IPS-18a (cell line): ENCODE measurements around the gene PORCN.

Experiments used
- H3K27ac ChIP-seq: one replicate; pipeline ENCODE4 v1.5.1; 2013; ENCODE audit warnings: low read length
- H3K27me3 ChIP-seq: one replicate; pipeline ENCODE4 v1.6.1; 2013; ENCODE audit warnings: mild to moderate bottlenecking, low read length; ENCODE audit not compliant: control insufficient read depth, insufficient read depth
- H3K36me3 ChIP-seq: one replicate; pipeline ENCODE4 v1.6.1; 2013; ENCODE audit warnings: low read depth, low read length; ENCODE audit not compliant: control insufficient read depth
- H3K4me1 ChIP-seq: one replicate; pipeline ENCODE4 v1.6.1; 2013; ENCODE audit warnings: low read depth, low read length; ENCODE audit not compliant: control insufficient read depth
- H3K4me3 ChIP-seq: one replicate; pipeline ENCODE4 v1.5.1; 2013; ENCODE audit warnings: low read length
- H3K9ac ChIP-seq: one replicate; pipeline ENCODE4 v1.6.1; 2013; ENCODE audit warnings: mild to moderate bottlenecking, low read length, moderate library complexity
- H3K9me3 ChIP-seq: one replicate; pipeline ENCODE4 v1.6.1; 2013; ENCODE audit warnings: low read depth, low read length; ENCODE audit not compliant: control insufficient read depth

Gene PORCN

DNA sequence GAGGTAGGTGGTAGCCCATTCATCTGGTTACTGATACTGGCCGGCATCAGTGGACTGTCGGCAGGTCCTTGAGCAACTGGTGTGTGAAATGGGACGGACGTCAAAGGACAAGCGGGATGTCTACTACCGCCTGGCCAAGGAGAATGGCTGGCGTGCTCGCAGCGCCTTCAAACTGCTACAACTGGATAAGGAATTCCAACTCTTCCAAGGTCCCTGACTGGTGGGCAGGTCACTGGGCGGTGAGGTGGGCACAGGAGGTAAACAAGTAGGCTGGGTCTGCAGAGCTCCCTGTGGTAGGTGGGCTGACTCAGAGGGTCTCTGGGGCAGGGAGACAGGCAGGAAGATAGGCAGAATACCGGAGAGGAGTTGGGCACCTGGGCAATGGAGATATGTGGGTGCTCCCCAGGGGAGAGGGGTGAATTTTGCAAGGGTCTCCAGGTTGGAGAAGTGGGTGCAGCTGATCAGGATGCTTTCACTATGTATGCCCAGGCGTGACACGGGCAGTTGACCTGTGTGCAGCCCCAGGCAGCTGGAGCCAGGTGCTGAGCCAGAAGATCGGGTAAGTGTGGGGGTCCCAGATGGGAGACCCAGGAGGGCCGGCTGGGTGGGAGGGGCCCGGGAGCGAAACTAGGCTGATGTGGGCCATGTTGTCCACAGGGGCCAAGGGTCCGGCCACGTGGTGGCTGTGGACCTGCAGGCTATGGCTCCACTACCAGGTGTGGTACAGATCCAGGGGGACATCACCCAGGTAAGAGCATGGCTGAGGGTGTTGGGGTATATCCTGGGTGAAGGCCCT, 30.6 kb upstream of the PORCN start:
- Histone ChIP-seq H3K9me3 (peaks cover 11% of the 10 kb centered on the region), H3K4me3 (no peak overlapping the region)

DNA sequence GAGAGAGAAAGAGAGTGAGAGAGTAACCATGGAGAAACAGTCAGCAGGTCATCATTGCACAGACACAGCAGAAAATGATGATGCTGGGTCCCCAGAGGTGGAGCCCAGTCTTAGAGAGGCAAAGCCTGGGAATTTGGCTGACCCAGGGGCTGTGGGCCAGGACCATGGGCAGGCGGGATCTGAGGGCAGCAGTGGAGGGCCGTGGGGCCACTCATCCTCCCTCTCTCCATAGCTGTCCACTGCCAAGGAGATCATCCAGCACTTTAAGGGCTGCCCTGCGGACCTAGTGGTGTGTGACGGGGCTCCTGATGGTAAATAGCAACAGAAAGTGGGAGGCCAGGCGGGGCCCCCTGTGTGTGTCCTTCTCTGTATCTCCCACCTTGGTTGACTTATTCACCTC, 30.0 kb upstream of the PORCN start:
- Histone ChIP-seq H3K9ac (no peak overlapping the region), H3K27me3 (no peaks in the 10 kb centered on the region), H3K9me3 (peaks cover 11% of the 10 kb centered on the region), H3K4me1 (no peaks in the 10 kb centered on the region), H3K27ac (no peak overlapping the region), H3K4me3 (no peak overlapping the region), H3K36me3 (peaks cover 26% of the 10 kb centered on the region)

More for the DNA sequence above, 30.6 kb upstream of the PORCN start:
- Histone ChIP-seq H3K4me1 (peaks cover under 1% of the 10 kb centered on the region), H3K27me3 (no peaks in the 10 kb centered on the region), H3K9ac (no peak overlapping the region), H3K27ac (no peak overlapping the region), H3K36me3 (peaks cover 23% of the 10 kb centered on the region)

DNA sequence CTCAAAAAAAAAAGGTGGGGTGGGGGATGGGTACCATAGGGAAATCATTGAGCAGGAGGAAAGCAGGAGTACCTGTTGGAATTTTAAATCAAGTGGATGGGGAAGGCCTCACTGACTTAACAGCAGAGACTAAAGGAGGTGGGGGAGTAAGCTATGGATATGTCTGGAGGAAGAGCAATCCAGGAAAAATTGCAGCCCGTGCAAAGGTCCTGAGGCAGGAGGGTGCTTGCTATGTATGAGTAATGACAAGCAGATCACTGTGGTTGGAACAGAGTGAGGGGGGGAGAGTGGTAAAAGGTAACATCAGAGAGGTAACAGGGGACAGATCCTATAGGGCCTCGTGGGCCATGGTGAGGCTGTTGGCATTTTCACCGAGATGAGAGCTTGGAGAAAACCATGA, 28.6 kb upstream of the PORCN start:
- no peak overlapping the region for H3K4me3 ChIP-seq
- no peaks in the 10 kb centered on the region for H3K4me1 ChIP-seq
- peaks cover 26% of the 10 kb centered on the region for H3K36me3 ChIP-seq
- H3K9me3 ChIP-seq = peaks cover 11% of the 10 kb centered on the region
- H3K9ac ChIP-seq = no peak overlapping the region
- H3K27me3 ChIP-seq = no peaks in the 10 kb centered on the region
- H3K27ac ChIP-seq = no peak overlapping the region

DNA sequence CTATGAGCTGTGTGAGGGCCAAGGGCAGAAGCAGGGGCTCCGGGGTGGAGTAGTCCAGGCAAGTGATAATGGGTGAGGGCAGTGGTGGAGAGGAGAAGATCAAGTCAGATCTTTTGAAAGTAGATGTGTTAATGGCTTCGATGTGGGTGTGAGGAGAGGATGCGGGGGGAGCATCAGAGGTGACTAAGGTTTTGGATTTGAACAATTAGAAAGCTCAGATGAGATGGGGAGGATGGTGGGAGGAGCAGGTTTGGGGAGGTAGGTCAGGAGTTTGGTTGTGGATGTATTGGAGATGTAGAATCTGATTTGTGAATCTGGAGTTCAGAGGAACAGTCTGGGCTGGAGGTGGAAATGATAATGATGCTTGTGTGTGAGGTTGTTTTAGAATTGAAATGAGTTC, 28.2 kb upstream of the PORCN start:
- Histone ChIP-seq H3K36me3 (peaks cover 26% of the 10 kb centered on the region), H3K27me3 (no peaks in the 10 kb centered on the region), H3K4me3 (no peak overlapping the region), H3K9me3 (peaks cover 12% of the 10 kb centered on the region), H3K4me1 (no peaks in the 10 kb centered on the region), H3K9ac (no peak overlapping the region), H3K27ac (no peak overlapping the region)

DNA sequence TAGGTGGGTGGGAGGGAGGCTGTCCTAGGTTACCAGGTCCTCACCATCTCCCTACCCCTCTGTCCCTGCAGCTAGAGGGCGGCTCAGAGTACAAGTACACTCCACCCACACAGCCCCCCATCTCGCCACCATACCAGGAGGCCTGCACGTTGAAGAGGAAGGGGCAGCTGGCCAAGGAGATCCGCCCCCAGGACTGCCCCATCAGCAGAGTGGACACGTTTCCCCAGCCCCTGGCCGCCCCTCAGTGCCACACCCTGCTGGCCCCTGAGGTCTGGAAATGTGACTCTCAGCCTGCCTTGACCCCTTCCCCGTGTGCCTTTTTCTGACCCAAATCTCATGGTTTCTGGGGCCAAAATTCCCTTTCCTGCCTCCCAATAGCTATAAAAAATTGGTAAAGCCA, 26.3 kb upstream of the PORCN start:
- H3K27ac ChIP-seq = no peak overlapping the region
- H3K9ac ChIP-seq = no peak overlapping the region
- H3K9me3 ChIP-seq = peaks cover 14% of the 10 kb centered on the region
- no peaks in the 10 kb centered on the region for H3K4me1 ChIP-seq
- H3K4me3 ChIP-seq = no peak overlapping the region
- H3K36me3 ChIP-seq = peaks cover 26% of the 10 kb centered on the region
- H3K27me3 ChIP-seq = no peaks in the 10 kb centered on the region

DNA sequence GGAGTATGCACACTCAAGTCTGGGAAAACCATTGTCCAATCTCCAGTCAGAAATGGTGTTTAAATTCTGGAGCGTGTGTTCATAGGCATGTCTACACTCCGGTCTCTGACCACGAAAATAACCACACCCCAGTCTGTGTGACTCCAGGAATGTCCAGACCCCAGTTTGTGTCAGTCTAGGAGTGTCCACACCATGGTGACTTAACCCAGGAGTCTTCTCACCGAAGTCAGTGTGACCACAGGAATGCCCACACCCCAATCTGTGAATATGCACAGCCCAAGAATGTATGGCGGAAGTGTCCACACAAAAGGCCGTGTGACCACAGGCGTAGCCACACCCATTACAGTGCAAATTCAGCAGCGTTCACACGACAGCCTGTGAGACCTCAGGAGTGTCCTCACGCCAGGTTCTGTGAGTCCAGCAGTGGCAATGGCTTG, 21.4 kb upstream of the PORCN start:
- H3K27me3 ChIP-seq = no peaks in the 10 kb centered on the region

GRCh38 chrX:48488034-48488433, 20.8 kb upstream of the PORCN start:
- Histone ChIP-seq H3K4me3 (no peak overlapping the region), H3K27ac (no peak overlapping the region), H3K4me1 (no peaks in the 10 kb centered on the region), H3K27me3 (no peaks in the 10 kb centered on the region), H3K9me3 (peaks cover 19% of the 10 kb centered on the region), H3K36me3 (peaks cover 4% of the 10 kb centered on the region), H3K9ac (no peak overlapping the region)

More for the DNA sequence above, 21.4 kb upstream of the PORCN start:
- H3K4me3 ChIP-seq = no peak overlapping the region
- no peak overlapping the region for H3K9ac ChIP-seq
- no peaks in the 10 kb centered on the region for H3K4me1 ChIP-seq
- H3K27ac ChIP-seq = no peak overlapping the region
- peaks cover 11% of the 10 kb centered on the region for H3K36me3 ChIP-seq
- peaks cover 19% of the 10 kb centered on the region for H3K9me3 ChIP-seq

- Histone ChIP-seq H3K27me3 (no peaks in the 10 kb centered on the region), H3K4me1 (no peaks in the 10 kb centered on the region), H3K27ac (no peak overlapping the region), H3K9me3 (peaks cover 19% of the 10 kb centered on the region), H3K36me3 (no peaks in the 10 kb centered on the region), H3K9ac (no peak overlapping the region), H3K4me3 (no peak overlapping the region)
Observed at GRCh38 chrX:48489296-48489695, 19.5 kb upstream of the PORCN start.

DNA sequence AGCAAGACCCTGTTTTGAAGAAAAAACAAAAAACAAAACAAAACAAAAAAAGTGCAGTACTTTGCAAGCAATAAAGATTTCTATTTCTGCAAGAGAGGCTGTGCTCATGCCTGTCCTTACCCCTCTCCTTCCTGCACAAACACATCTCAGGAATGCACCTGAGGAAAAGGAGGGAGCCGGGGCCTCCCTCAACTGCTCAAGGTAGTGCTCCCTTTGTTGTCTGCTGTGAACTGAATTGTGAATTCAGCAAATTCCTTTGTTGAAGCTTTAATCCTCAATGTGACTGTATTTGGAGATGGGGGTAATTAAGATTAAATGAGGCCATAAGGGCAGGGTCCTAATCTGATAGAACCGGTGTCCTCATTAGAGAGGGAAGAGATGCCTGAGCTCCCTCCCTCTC, 18.9 kb upstream of the PORCN start:
- H3K9ac ChIP-seq = no peak overlapping the region
- H3K27ac ChIP-seq = no peak overlapping the region
- H3K36me3 ChIP-seq = no peaks in the 10 kb centered on the region
- H3K9me3 ChIP-seq = peaks cover 19% of the 10 kb centered on the region
- H3K27me3 ChIP-seq = no peaks in the 10 kb centered on the region
- no peak overlapping the region for H3K4me3 ChIP-seq
- no peaks in the 10 kb centered on the region for H3K4me1 ChIP-seq

DNA sequence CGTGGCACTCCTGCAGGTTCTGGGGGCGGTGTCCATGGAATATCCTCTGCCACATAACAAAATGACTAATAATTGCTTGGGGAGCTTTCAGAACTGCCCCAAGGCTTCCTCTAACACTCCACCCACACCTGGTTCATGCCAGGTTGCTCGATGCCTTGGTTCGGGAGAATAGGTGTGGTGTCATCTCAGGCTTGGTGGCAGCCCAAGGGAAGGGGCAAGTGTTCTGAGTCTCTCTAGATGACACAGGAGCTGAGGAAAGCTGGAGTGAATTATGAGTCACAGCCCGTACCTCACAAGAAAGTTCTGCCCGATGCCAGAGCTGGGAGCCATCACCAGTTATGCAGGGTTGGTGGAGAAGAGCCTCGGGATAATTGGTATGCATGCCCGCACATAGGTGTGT, 18.1 kb upstream of the PORCN start:
- peaks cover 17% of the 10 kb centered on the region for H3K9me3 ChIP-seq
- no peaks in the 10 kb centered on the region for H3K4me1 ChIP-seq
- H3K27me3 ChIP-seq = no peaks in the 10 kb centered on the region
- no peak overlapping the region for H3K27ac ChIP-seq
- no peak overlapping the region for H3K9ac ChIP-seq
- H3K4me3 ChIP-seq = no peak overlapping the region
- H3K36me3 ChIP-seq = no peaks in the 10 kb centered on the region

DNA sequence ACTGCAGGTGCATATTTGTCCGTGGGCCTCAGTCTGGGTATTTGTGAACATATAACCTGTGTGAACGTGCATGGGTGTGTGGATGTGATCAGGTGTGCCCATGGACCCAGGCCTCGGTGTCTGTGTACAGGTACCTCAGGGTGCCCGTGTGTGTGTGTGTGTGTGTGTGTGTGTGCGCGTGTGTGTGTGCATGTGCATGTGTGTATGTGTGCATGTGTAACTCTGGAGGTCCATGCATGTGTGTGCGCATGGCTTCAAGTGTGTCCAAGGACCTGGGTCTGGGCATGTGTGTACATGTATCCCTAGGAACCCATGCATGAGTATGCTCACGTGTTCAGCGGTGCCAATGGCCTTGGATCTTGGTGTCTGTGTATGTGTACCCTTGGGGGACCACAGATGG, 17.0 kb upstream of the PORCN start:
- H3K4me3 ChIP-seq = no peak overlapping the region
- H3K9me3 ChIP-seq = peaks cover 17% of the 10 kb centered on the region
- H3K9ac ChIP-seq = no peak overlapping the region
- H3K27ac ChIP-seq = no peak overlapping the region
- no peaks in the 10 kb centered on the region for H3K36me3 ChIP-seq
- no peaks in the 10 kb centered on the region for H3K27me3 ChIP-seq
- H3K4me1 ChIP-seq = no peaks in the 10 kb centered on the region

DNA sequence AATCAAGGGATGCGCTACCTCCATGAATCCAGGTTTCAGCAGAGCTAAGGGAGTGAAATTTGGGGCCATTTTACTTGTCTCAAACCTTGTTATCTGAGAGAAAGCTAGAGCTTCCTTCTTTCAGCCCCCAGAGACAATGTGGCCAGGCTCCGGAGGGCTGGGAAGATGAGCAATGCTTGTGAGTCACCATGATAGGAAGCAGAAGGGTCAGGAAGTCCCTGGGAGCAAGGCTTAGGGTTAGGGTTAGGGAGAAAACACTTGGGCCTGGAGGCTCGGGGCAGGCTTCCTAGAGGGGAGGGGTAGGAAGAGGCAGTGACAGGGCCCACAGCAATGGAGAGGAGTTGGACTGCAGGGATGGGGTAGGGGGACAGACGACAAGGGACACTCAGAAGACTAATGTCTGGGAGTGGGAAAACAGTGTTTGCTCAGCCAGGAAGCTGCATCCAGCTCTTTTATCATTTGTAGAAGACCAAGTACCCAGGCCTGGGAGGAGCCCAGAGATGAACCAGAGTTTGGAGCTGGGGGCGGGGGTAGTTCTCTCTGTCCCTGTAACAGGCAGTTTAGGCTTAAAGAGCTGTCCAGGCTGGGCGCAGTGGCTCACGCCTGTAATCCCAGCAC, 16.4 kb upstream of the PORCN start:
- H3K4me1 ChIP-seq = no peaks in the 10 kb centered on the region
- no peak overlapping the region for H3K27ac ChIP-seq
- no peak overlapping the region for H3K9ac ChIP-seq
- H3K4me3 ChIP-seq = no peak overlapping the region
- no peaks in the 10 kb centered on the region for H3K27me3 ChIP-seq
- peaks cover 17% of the 10 kb centered on the region for H3K9me3 ChIP-seq
- no peaks in the 10 kb centered on the region for H3K36me3 ChIP-seq
